ENCODE measurements around the gene COL4A2.

COL4A2 gene

GRCh38 chr13:110272227-110272626, 34.9 kb upstream of the COL4A2 start:
- DNase-seq (ENCODE audit: low spot score) = no peak

GRCh38 chr13:110272651-110273050, 34.4 kb upstream of the COL4A2 start:
- DNase-seq (ENCODE audit: low spot score) = no peak

- DNase-seq (ENCODE audit: low spot score) = no peak
Measured at GRCh38 chr13:110273254-110273653, 33.8 kb upstream of the COL4A2 start.

- DNase-seq (ENCODE audit: low spot score) = no peak
Measured at GRCh38 chr13:110274687-110275086, 32.4 kb upstream of the COL4A2 start.

- no peak for DNase-seq (ENCODE audit: low spot score)
Measured at GRCh38 chr13:110275931-110276552, 31.0 kb upstream of the COL4A2 start.

- no peak for DNase-seq (ENCODE audit: low spot score)
Measured at GRCh38 chr13:110276553-110276950, 30.5 kb upstream of the COL4A2 start.

- no peak for DNase-seq (ENCODE audit: low spot score)
Measured at GRCh38 chr13:110277357-110277975, 29.6 kb upstream of the COL4A2 start.

GRCh38 chr13:110278859-110279258, 28.2 kb upstream of the COL4A2 start:
- DNase-seq (ENCODE audit: low spot score) = no peak

- DNase-seq (ENCODE audit: low spot score) = no peak
Measured at GRCh38 chr13:110279684-110280083, 27.4 kb upstream of the COL4A2 start.

- DNase-seq (ENCODE audit: low spot score) = no peak
Measured at GRCh38 chr13:110280231-110280813, 26.8 kb upstream of the COL4A2 start.

- DNase-seq (ENCODE audit: low spot score) = no peak
Measured at GRCh38 chr13:110280985-110281688, 25.9 kb upstream of the COL4A2 start.

GRCh38 chr13:110281736-110282135, 25.3 kb upstream of the COL4A2 start:
- no peak for DNase-seq (ENCODE audit: low spot score)

GRCh38 chr13:110282316-110282841, 24.7 kb upstream of the COL4A2 start:
- DNase-seq (ENCODE audit: low spot score) = no peak

GRCh38 chr13:110283736-110284517, 23.2 kb upstream of the COL4A2 start:
- DNase-seq (ENCODE audit: low spot score) = no peak

- DNase-seq (ENCODE audit: low spot score) = no peak
Measured at GRCh38 chr13:110284779-110285484, 22.2 kb upstream of the COL4A2 start.

GRCh38 chr13:110285991-110286832, 20.9 kb upstream of the COL4A2 start:
- DNase-seq (ENCODE audit: low spot score) = no peak

GRCh38 chr13:110286833-110287819, 20.0 kb upstream of the COL4A2 start:
- DNase-seq (ENCODE audit: low spot score) = no peak

GRCh38 chr13:110289174-110289573, 17.9 kb upstream of the COL4A2 start:
- no peak for DNase-seq (ENCODE audit: low spot score)

- DNase-seq (ENCODE audit: low spot score) = no peak
Measured at GRCh38 chr13:110289661-110290060, 17.4 kb upstream of the COL4A2 start.

All from hematopoietic multipotent progenitor cell treated with erythropoietin and hydrocortisone succinate and interleukin-3 and kit ligand, for 15 days (in vitro differentiated cells).